HFFc6 (cell line): ENCODE data around the gene HYDIN. TPM values are rescaled to one million over a fixed set of nuclear protein-coding genes. Genes with fewer than 3 reads are reported as not detected.

Experiments used
- DNase-seq: peaks from one replicate; pipeline ENCODE4 v3.0.0-alpha.2; 2018
- H3K27ac Mint-ChIP-seq: 2 replicates; pipeline ENCODE4 v1.8.0; 2020; ENCODE audit warnings: mild to moderate bottlenecking, mixed read lengths
- H3K27me3 Mint-ChIP-seq: 2 replicates; pipeline ENCODE4 v1.8.0; 2021; ENCODE audit warnings: mild to moderate bottlenecking, moderate library complexity, mixed read lengths; ENCODE audit not compliant: insufficient read depth
- H3K36me3 Mint-ChIP-seq: 2 replicates; pipeline ENCODE4 v1.8.0; 2021; ENCODE audit warnings: low read depth, mixed read lengths
- H3K4me1 Mint-ChIP-seq: 2 replicates; pipeline ENCODE4 v1.8.0; 2020; ENCODE audit warnings: low read depth, mixed read lengths
- H3K4me3 Mint-ChIP-seq: 2 replicates; pipeline ENCODE4 v1.8.0; 2020; ENCODE audit warnings: mild to moderate bottlenecking, moderate library complexity, mixed read lengths
- H3K9me3 Mint-ChIP-seq: 2 replicates; pipeline ENCODE4 v1.8.0; 2020; ENCODE audit warnings: mild to moderate bottlenecking, mixed read lengths
- CTCF ChIP-seq: fragments of 200-600 bp; sonication (generic); IDR thresholded peaks from 2 replicates; pipeline ENCODE4 v1.5.0; 2021; ENCODE audit warnings: antibody characterized with exemption, mild to moderate bottlenecking
- total RNA-seq, 6 experiments: library from RNA; stranded (reverse); fragmentation: NEBNext Ultra II Directional; extraction: Animal tissue kit (Norgen Biotek cat#: 25700); gene quantifications; 2 replicates in 1 of 6; 3 replicates in 5 of 6; pipeline ENCODE4 v1.2.3, GENCODE V29; 2021

Gene HYDIN
- total RNA-seq, 6 experiments from 2014 or later = 0.05 TPM; not detected in 5

- Mint-ChIP-seq H3K36me3 (no peaks in the 10 kb centered on the region), H3K27me3 (peaks cover 2% of the 10 kb centered on the region; the same call in 1 of the 2 replicates), H3K4me1 (no peaks in the 10 kb centered on the region), H3K4me3 (no peak overlapping the region), H3K27ac (no peak overlapping the region), H3K9me3 (peaks cover 37% of the 10 kb centered on the region)
- no peak for TF ChIP-seq CTCF
- DNase-seq = no peak
Measured at GRCh38 chr16:71225145-71225544, 5.4 kb downstream of the HYDIN start.

- H3K27me3 Mint-ChIP-seq = peaks cover 4% of the 10 kb centered on the region; the same call in 1 of the 2 replicates
- no peaks in the 10 kb centered on the region for H3K4me1 Mint-ChIP-seq
- no peaks in the 10 kb centered on the region for H3K36me3 Mint-ChIP-seq
- TF ChIP-seq CTCF = no peak
- no peak overlapping the region for H3K27ac Mint-ChIP-seq
- no peak overlapping the region for H3K4me3 Mint-ChIP-seq
- H3K9me3 Mint-ChIP-seq = peaks cover 5% of the 10 kb centered on the region; the same call in 1 of the 2 replicates
- no peak for DNase-seq
Measured at GRCh38 chr16:71218306-71218963, 12.1 kb downstream of the HYDIN start.

DNA sequence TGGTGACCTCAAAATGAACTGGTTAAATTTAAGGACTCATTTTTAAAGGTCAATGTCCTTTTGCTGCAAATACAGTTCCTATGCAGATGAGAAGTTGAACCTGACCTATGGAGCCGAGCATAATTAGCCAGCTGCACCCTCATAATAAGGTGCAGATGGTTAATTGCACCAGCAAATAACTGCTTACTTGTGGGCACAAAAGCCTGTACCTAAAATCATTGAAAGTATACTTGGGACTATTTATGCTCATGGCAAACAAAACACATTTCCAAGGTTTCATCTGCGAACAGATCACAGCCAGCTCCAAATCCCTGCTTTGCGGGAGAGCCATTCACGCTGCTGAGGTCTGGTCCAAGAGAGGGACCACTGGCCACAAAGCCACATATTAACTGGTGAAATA, 13.0 kb downstream of the HYDIN start:
- Mint-ChIP-seq H3K4me1 (no peaks in the 10 kb centered on the region), H3K27me3 (peaks cover 4% of the 10 kb centered on the region; the same call in 1 of the 2 replicates), H3K36me3 (no peaks in the 10 kb centered on the region), H3K9me3 (peaks cover 5% of the 10 kb centered on the region; the same call in 1 of the 2 replicates), H3K4me3 (no peak overlapping the region), H3K27ac (no peak overlapping the region)
- no peak for TF ChIP-seq CTCF
- DNase-seq = no peak

DNA sequence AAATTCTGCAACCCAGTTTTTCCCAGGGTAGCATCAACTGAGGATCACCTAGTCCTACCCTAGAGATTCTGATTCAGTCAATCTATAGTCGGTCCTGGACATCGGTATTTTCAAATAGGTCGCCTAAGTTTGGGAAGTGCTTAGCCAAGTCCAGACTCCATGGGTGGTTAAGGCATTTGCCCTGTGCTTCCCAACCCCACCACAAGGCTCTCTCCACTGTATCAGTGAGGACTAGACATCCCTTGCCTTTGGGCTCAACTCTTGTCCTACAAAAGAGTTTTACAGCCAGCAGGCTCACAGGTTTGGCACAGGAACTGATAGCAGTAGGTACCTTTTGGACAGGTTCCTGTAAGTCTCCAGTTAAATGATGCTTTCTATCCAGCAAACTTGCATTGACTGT, 13.8 kb downstream of the HYDIN start:
- H3K27me3 Mint-ChIP-seq = 0 out of 2 replicates have a peak, but pooled peaks cover 2% of the 10 kb centered on the region
- H3K4me3 Mint-ChIP-seq = no peak overlapping the region
- no peak for TF ChIP-seq CTCF
- no peak overlapping the region for H3K27ac Mint-ChIP-seq
- no peaks in the 10 kb centered on the region for H3K9me3 Mint-ChIP-seq
- H3K4me1 Mint-ChIP-seq = no peaks in the 10 kb centered on the region
- no peaks in the 10 kb centered on the region for H3K36me3 Mint-ChIP-seq
- no peak for DNase-seq

GRCh38 chr16:71214746-71215381, 15.7 kb downstream of the HYDIN start:
- no peak overlapping the region for H3K27ac Mint-ChIP-seq
- no peak overlapping the region for H3K4me3 Mint-ChIP-seq
- 0 out of 2 replicates have a peak, but pooled peaks have one; percentile 8 for TF ChIP-seq CTCF
- no peaks in the 10 kb centered on the region for H3K9me3 Mint-ChIP-seq
- DNase-seq = no peak
- H3K27me3 Mint-ChIP-seq = 0 out of 2 replicates have a peak, but pooled peaks cover 2% of the 10 kb centered on the region
- H3K36me3 Mint-ChIP-seq = no peaks in the 10 kb centered on the region
- no peaks in the 10 kb centered on the region for H3K4me1 Mint-ChIP-seq
